ENCODE data around the gene PDE4B.
"Not testable (repeated sequence)": the region's sequence is repeated elsewhere in the genome, so short reads cannot be mapped to it uniquely, and the experiment has no call there.

PDE4B gene

GRCh38 chr1:66057448-66057847 is 264.8 kb downstream of the PDE4B start:
- not testable (repeated sequence) for DNase-seq (ENCODE audit: low spot score)

- DNase-seq (ENCODE audit: low spot score), result no peak
These were observed 265.9 kb downstream of the PDE4B start for GRCh38 chr1:66058558-66058957.

- DNase-seq (ENCODE audit: low spot score), result not testable (repeated sequence)
These were observed 274.5 kb downstream of the PDE4B start for GRCh38 chr1:66067219-66067618.

GRCh38 chr1:66069976-66070876 is 277.5 kb downstream of the PDE4B start:
- DNase-seq (ENCODE audit: low spot score), result no peak

- no peak for DNase-seq (ENCODE audit: low spot score)
These were observed 280.7 kb downstream of the PDE4B start for GRCh38 chr1:66073388-66073787.

- DNase-seq (ENCODE audit: low spot score), result no peak
These were observed 281.5 kb downstream of the PDE4B start for GRCh38 chr1:66074147-66074546.

- DNase-seq (ENCODE audit: low spot score), result no peak
These were observed 285.7 kb downstream of the PDE4B start for GRCh38 chr1:66078412-66078811.

- no peak for DNase-seq (ENCODE audit: low spot score)
These were observed 290.3 kb downstream of the PDE4B start for GRCh38 chr1:66083003-66083402.

- no peak for DNase-seq (ENCODE audit: low spot score)
These were observed 291.7 kb downstream of the PDE4B start for GRCh38 chr1:66084442-66084841.

- DNase-seq (ENCODE audit: low spot score), result no peak
These were observed 292.9 kb downstream of the PDE4B start for GRCh38 chr1:66085600-66085999.

GRCh38 chr1:66088787-66089186 is 296.1 kb downstream of the PDE4B start:
- DNase-seq (ENCODE audit: low spot score), result no peak

- DNase-seq (ENCODE audit: low spot score), result no peak
These were observed 298.3 kb downstream of the PDE4B start for GRCh38 chr1:66090859-66091457.

GRCh38 chr1:66095190-66095589 is 302.5 kb downstream of the PDE4B start:
- DNase-seq (ENCODE audit: low spot score), result no peak

GRCh38 chr1:66100959-66101358 is 308.3 kb downstream of the PDE4B start:
- not testable (repeated sequence) for DNase-seq (ENCODE audit: low spot score)

GRCh38 chr1:66104076-66104475 is 311.4 kb downstream of the PDE4B start:
- not testable (repeated sequence) for DNase-seq (ENCODE audit: low spot score)

- DNase-seq (ENCODE audit: low spot score), result no peak
These were observed 315.9 kb downstream of the PDE4B start for GRCh38 chr1:66108624-66109023.

- no peak for DNase-seq (ENCODE audit: low spot score)
These were observed 320.2 kb downstream of the PDE4B start for GRCh38 chr1:66112744-66113400.

- DNase-seq (ENCODE audit: low spot score), result no peak
These were observed 326.5 kb downstream of the PDE4B start for GRCh38 chr1:66119148-66119547.

- DNase-seq (ENCODE audit: low spot score), result no peak
These were observed 332.0 kb downstream of the PDE4B start for GRCh38 chr1:66124670-66125069.

GRCh38 chr1:66128641-66129040 is 335.9 kb downstream of the PDE4B start:
- DNase-seq (ENCODE audit: low spot score), result not testable (repeated sequence)

GRCh38 chr1:66132324-66132723 is 339.6 kb downstream of the PDE4B start:
- DNase-seq (ENCODE audit: low spot score), result no peak

- no peak for DNase-seq (ENCODE audit: low spot score)
These were observed 341.3 kb downstream of the PDE4B start for GRCh38 chr1:66134004-66134403.

GRCh38 chr1:66135161-66135560 is 342.5 kb downstream of the PDE4B start:
- no peak for DNase-seq (ENCODE audit: low spot score)

Data from ecto neural progenitor cell (in vitro differentiated cells).